ENCODE results near the gene CNTFR.

Gene CNTFR

GRCh38 chr9:34505370-34506120, 84.0 kb downstream of the CNTFR start:
- no peak for DNase-seq

- no peak for DNase-seq
Measured at GRCh38 chr9:34503406-34503805, 86.1 kb downstream of the CNTFR start.

GRCh38 chr9:34502891-34503290, 86.6 kb downstream of the CNTFR start:
- no peak for DNase-seq

GRCh38 chr9:34502471-34502870, 87.1 kb downstream of the CNTFR start:
- no peak for DNase-seq

GRCh38 chr9:34501889-34502425, 87.6 kb downstream of the CNTFR start:
- DNase-seq: no peak

All from OCI-M1 (cell line).